Fibroblast of lung (primary cell): ENCODE results near the gene SDHA. TPM values are rescaled to one million over a fixed set of nuclear protein-coding genes. Genes with fewer than 3 reads are reported as not detected.

Experiments
- DNase-seq, 2 donors: peaks; one replicate each; pipeline versions ENCODE4 v3.0.0 to v3.0.0-alpha.2; 2010; ENCODE audit warnings: low read depth in 2 of 2
- H2AFZ ChIP-seq: 2 replicates; pipeline ENCODE4 v1.5.1; 2012; ENCODE audit warnings: low read length, control low read depth, inconsistent platforms
- H3K27ac ChIP-seq: 2 replicates; pipeline ENCODE4 v1.5.1; 2011; ENCODE audit warnings: low read length, control low read depth; ENCODE audit not compliant: insufficient read depth
- H3K27me3 ChIP-seq: 2 replicates; pipeline ENCODE4 v1.5.1; 2011; ENCODE audit warnings: mild to moderate bottlenecking, low read length; ENCODE audit not compliant: control insufficient read depth, insufficient read depth
- H3K36me3 ChIP-seq: 2 replicates; pipeline ENCODE4 v1.5.1; 2011; ENCODE audit warnings: low read length; ENCODE audit not compliant: control insufficient read depth, insufficient read depth
- H3K4me1 ChIP-seq: 2 replicates; pipeline ENCODE4 v1.5.1; 2011; ENCODE audit warnings: low read length; ENCODE audit not compliant: control insufficient read depth, insufficient read depth; ENCODE audit errors: extremely low read depth
- H3K4me2 ChIP-seq: 2 replicates; pipeline ENCODE4 v1.5.1; 2011; ENCODE audit warnings: low read length, control low read depth; ENCODE audit not compliant: insufficient read depth; ENCODE audit errors: extremely low read depth
- H3K4me3 ChIP-seq, 4 experiments: fragments of 200-600 bp in 1 of 4; sonication (generic) in 1 of 4; replicated peaks in 1 of 4; 2 replicates each; pipeline ENCODE4 v1.5.1; 2011 to 2016; ENCODE audit warnings: low read length in 4 of 4, low read depth in 3 of 4, mild to moderate bottlenecking in 3 of 4, control low read depth in 2 of 4, inconsistent platforms in 1 of 4, mixed read lengths in 1 of 4; ENCODE audit not compliant: insufficient read depth in 1 of 4; ENCODE audit errors: control extremely low read depth in 1 of 4
- H3K79me2 ChIP-seq: 2 replicates; pipeline ENCODE4 v1.5.1; 2012; ENCODE audit warnings: mild to moderate bottlenecking, low read length, inconsistent platforms; ENCODE audit not compliant: control insufficient read depth, insufficient read depth
- H3K9ac ChIP-seq: 2 replicates; pipeline ENCODE4 v1.5.1; 2011; ENCODE audit warnings: mild to moderate bottlenecking, low read length, control low read depth; ENCODE audit not compliant: insufficient read depth
- H3K9me3 ChIP-seq: 2 replicates; pipeline ENCODE4 v1.5.1; 2012; ENCODE audit warnings: low read depth, low read length; ENCODE audit not compliant: control insufficient read depth, insufficient read depth
- H4K20me1 ChIP-seq: 2 replicates; pipeline ENCODE4 v1.5.1; 2011; ENCODE audit warnings: low read length; ENCODE audit not compliant: control insufficient read depth, insufficient read depth; ENCODE audit errors: extremely low read depth
- CTCF ChIP-seq, 2 donors: IDR thresholded peaks in 1 of 2; conservative IDR thresholded peaks in 1 of 2; 1 replicate in 1 of 2; 2 replicates in 1 of 2; pipeline ENCODE4 v1.5.1; 2011 to 2012; ENCODE audit warnings: low read length in 2 of 2, control low read depth in 1 of 2, inconsistent platforms in 1 of 2, low read depth in 1 of 2, mild to moderate bottlenecking in 1 of 2
- EZH2 ChIP-seq: IDR thresholded peaks from 2 replicates; pipeline ENCODE4 v1.5.1; 2012; ENCODE audit warnings: low read length, control low read depth, mild to moderate bottlenecking; ENCODE audit errors: missing control alignments
- polyA plus RNA-seq, 2 donors: library from polyadenylated mRNA; depleted of rRNA in 1 of 2; stranded (reverse) in 1 of 2; unstranded in 1 of 2; fragments of >200 nt; gene quantifications; 2 replicates each; pipeline ENCODE4 v1.2.1, GENCODE V29; 2011 to 2012; ENCODE audit warnings: missing spikeins in 1 of 2
- total RNA-seq: library from RNA; depleted of rRNA; stranded (reverse); fragments of >200 nt; gene quantifications from 2 replicates; pipeline ENCODE4 v1.2.1, GENCODE V29; 2014

Gene SDHA
- total and polyA plus RNA-seq, 2 donors (not counting 1 experiment from before 2014, with no cell fraction given): 89.6 to 150 TPM

GRCh38 chr5:172841-173251 is 45.3 kb upstream of the SDHA start:
- no peaks in the 10 kb centered on the region for H3K27me3 ChIP-seq
- H3K9ac ChIP-seq: no peak overlapping the region
- TF ChIP-seq EZH2: no peak
- no peak for TF ChIP-seq CTCF (conservative IDR thresholded peaks at IDR 0.05 in 1 of 2, IDR thresholded peaks at IDR 0.05 in 1 of 2; ENCODE audit: low read depth in 1 of 2, low read length in 2 of 2)
- no peaks in the 10 kb centered on the region for H3K36me3 ChIP-seq
- H3K9me3 ChIP-seq: no peaks in the 10 kb centered on the region
- no peaks in the 10 kb centered on the region for H4K20me1 ChIP-seq
- peaks cover 14% of the 10 kb centered on the region for H3K4me1 ChIP-seq
- no peak overlapping the region for H2AFZ ChIP-seq
- no peak overlapping the region for H3K27ac ChIP-seq
- no peaks in the 10 kb centered on the region for H3K79me2 ChIP-seq
- H3K4me3 ChIP-seq: no peak overlapping the region
- DNase-seq: no peak
- H3K4me2 ChIP-seq: no peak overlapping the region

GRCh38 chr5:173392-174290 is 44.5 kb upstream of the SDHA start:
- H3K9ac ChIP-seq: no peak overlapping the region
- TF ChIP-seq CTCF (conservative IDR thresholded peaks at IDR 0.05 in 1 of 2, IDR thresholded peaks at IDR 0.05 in 1 of 2; ENCODE audit: low read depth in 1 of 2, low read length in 2 of 2) (no peak), EZH2 (no peak)
- H3K9me3 ChIP-seq: no peaks in the 10 kb centered on the region
- H4K20me1 ChIP-seq: no peaks in the 10 kb centered on the region
- H3K4me2 ChIP-seq: no peak overlapping the region
- no peak for DNase-seq
- H3K36me3 ChIP-seq: no peaks in the 10 kb centered on the region
- H2AFZ ChIP-seq: no peak overlapping the region
- peaks cover 10% of the 10 kb centered on the region for H3K4me1 ChIP-seq
- no peak overlapping the region for H3K27ac ChIP-seq
- H3K27me3 ChIP-seq: peaks cover 2% of the 10 kb centered on the region
- H3K79me2 ChIP-seq: no peaks in the 10 kb centered on the region
- H3K4me3 ChIP-seq: no peak overlapping the region

GRCh38 chr5:174291-174600 is 43.9 kb upstream of the SDHA start:
- H3K4me1 ChIP-seq: peaks cover 6% of the 10 kb centered on the region
- DNase-seq: no peak
- H4K20me1 ChIP-seq: no peaks in the 10 kb centered on the region
- no peaks in the 10 kb centered on the region for H3K36me3 ChIP-seq
- no peak overlapping the region for H3K4me2 ChIP-seq
- H3K27ac ChIP-seq: no peak overlapping the region
- H3K9ac ChIP-seq: no peak overlapping the region
- peaks cover 4% of the 10 kb centered on the region for H3K27me3 ChIP-seq
- no peaks in the 10 kb centered on the region for H3K79me2 ChIP-seq
- TF ChIP-seq EZH2 (no peak), CTCF (conservative IDR thresholded peaks at IDR 0.05 in 1 of 2, IDR thresholded peaks at IDR 0.05 in 1 of 2; ENCODE audit: low read depth in 1 of 2, low read length in 2 of 2) (no peak)
- no peak overlapping the region for H2AFZ ChIP-seq
- H3K4me3 ChIP-seq: no peak overlapping the region
- no peaks in the 10 kb centered on the region for H3K9me3 ChIP-seq
